ENCODE data around the gene HDLBP. TPM values are rescaled to one million over a fixed set of nuclear protein-coding genes. Genes with fewer than 3 reads are reported as not detected.

HDLBP gene
- total and polyA plus RNA-seq, 4 donors = 220 to 476 (median 318) TPM

Other genes starting within 250 kb of the HDLBP start
- gene MTERF4, start 213.4 kb downstream of the HDLBP start, total RNA-seq = 10 to 100 TPM; 24.4 to 36.4 TPM
- gene MTERF4, start 213.4 kb downstream of the HDLBP start, polyA plus RNA-seq = 10 to 100 TPM; 26.3 to 38.4 TPM
- 1 to 10 TPM; 5.4 to 8.7 TPM for gene PASK, start 166.2 kb downstream of the HDLBP start, total RNA-seq
- 1 to 10 TPM in 1 of 2 donors, under 1 TPM in 1; 0.63 to 1.2 TPM for gene PASK, start 166.2 kb downstream of the HDLBP start, polyA plus RNA-seq
- 10 to 100 TPM; 41.1 to 46.1 TPM for gene PPP1R7, start 165.2 kb downstream of the HDLBP start, total RNA-seq
- 10 to 100 TPM; 74.0 to 83.4 TPM for gene PPP1R7, start 165.2 kb downstream of the HDLBP start, polyA plus RNA-seq
- gene ANO7, start 127.0 kb downstream of the HDLBP start, total RNA-seq = 1 to 10 TPM; 1.2 to 5.4 TPM
- gene ANO7, start 127.0 kb downstream of the HDLBP start, polyA plus RNA-seq = 1 to 10 TPM in 1 of 2 donors, not detected in 1; 2.9 TPM
- gene SEPTIN2, start 253 bp upstream of the HDLBP start, total RNA-seq = 100 to 1,000 TPM; 345 to 394 TPM
- gene SEPTIN2, start 253 bp upstream of the HDLBP start, polyA plus RNA-seq = 100 to 1,000 TPM; 218 to 243 TPM
- gene FARP2, start 40.6 kb upstream of the HDLBP start, total RNA-seq = 10 to 100 TPM; 49.1 to 64.4 TPM
- 10 to 100 TPM; 16.4 to 48.2 TPM for gene FARP2, start 40.6 kb upstream of the HDLBP start, polyA plus RNA-seq
- 100 to 1,000 TPM; 101 to 142 TPM for gene STK25, start 192.9 kb upstream of the HDLBP start, total RNA-seq
- 100 to 1,000 TPM in 1 of 2 donors, 10 to 100 TPM in 1; 85.1 to 261 TPM for gene STK25, start 192.9 kb upstream of the HDLBP start, polyA plus RNA-seq
- 10 to 100 TPM in 1 of 2 donors, 1 to 10 TPM in 1; 6.3 to 11.6 TPM for gene BOK, start 243.1 kb upstream of the HDLBP start, total RNA-seq
- 1 to 10 TPM; 3.1 to 4.7 TPM for gene BOK, start 243.1 kb upstream of the HDLBP start, polyA plus RNA-seq